Measurements from ENCODE around the gene TUBGCP2. TPM values are rescaled to one million over a fixed set of nuclear protein-coding genes. Genes with fewer than 3 reads are reported as not detected.

Gene TUBGCP2
- polyA plus RNA-seq, 1 donor (not counting 4 experiments of a cell fraction or from before 2014, with no cell fraction given), result 55.8 TPM

GRCh38 chr10:133309100-133309719, 538 bp upstream of the TUBGCP2 start:
- Histone ChIP-seq H3K4me2 (ENCODE audit: control insufficient read depth, extremely low read depth, insufficient read depth, low read depth, low read length) (peak overlapping the region; percentile 58), H3K27me3 (ENCODE audit: control insufficient read depth, extremely low read depth, insufficient read depth, low read length) (no peaks in the 10 kb centered on the region), H3K4me3 (ENCODE audit: control insufficient read depth in 2 of 3, extremely low read depth in 1 of 3, insufficient read depth in 2 of 3, low read depth in 1 of 3, low read length in 3 of 3) (peak overlapping the region; percentile 92 to 98 (median 97)), H3K9ac (ENCODE audit: control insufficient read depth, extremely low read depth, insufficient read depth, low read length) (peak overlapping the region; percentile 99), H2AFZ (ENCODE audit: control insufficient read depth, low read length) (peak overlapping the region; percentile 80), H3K9me1 (ENCODE audit: control insufficient read depth, extremely low read depth, insufficient read depth, low read length) (peaks cover 2% of the 10 kb centered on the region), H3K27ac (ENCODE audit: control insufficient read depth, insufficient read depth, low read length) (peak overlapping the region; percentile 98), H3K79me2 (ENCODE audit: control insufficient read depth, insufficient read depth, low read length) (peaks cover 40% of the 10 kb centered on the region), H3K9me3 (ENCODE audit: control insufficient read depth, low read depth, low read length) (no peaks in the 10 kb centered on the region), H3K4me1 (ENCODE audit: control insufficient read depth, extremely low read depth, insufficient read depth, low read length) (peaks cover 9% of the 10 kb centered on the region), H4K20me1 (ENCODE audit: control insufficient read depth, extremely low read depth, insufficient read depth, low read length) (peaks cover 3% of the 10 kb centered on the region), H3K36me3 (ENCODE audit: control insufficient read depth in 2 of 2, extremely low read depth in 1 of 2, insufficient read depth in 2 of 2, low read length in 2 of 2) (peaks cover 15 to 17% of the 10 kb centered on the region in 2 experiments)
- dilution Hi-C loops (cut with MboI; ENCODE audit: extremely low pct_ligation_motif_present, low sequenced_read_pairs), result no loop called here
- peak; percentile 73 for DNase-seq (ENCODE audit: low read depth, low spot score)
- FAIRE-seq, result no peak
- peak in 1 of 3 experiments; percentile 51 for TF ChIP-seq CTCF (optimal IDR thresholded peaks at IDR 0.05 in 1 of 3, IDR thresholded peaks at IDR 0.05 in 1 of 3, conservative IDR thresholded peaks at IDR 0.05 in 1 of 3; ENCODE audit: extremely low read depth in 1 of 3, insufficient read depth in 2 of 3, low read length in 3 of 3)
- TF ChIP-seq EZH2 (IDR thresholded peaks at IDR 0.05; ENCODE audit: low read length), result no peak

GRCh38 chr10:133307776-133308420, 774 bp downstream of the TUBGCP2 start:
- Histone ChIP-seq H3K4me2 (ENCODE audit: control insufficient read depth, extremely low read depth, insufficient read depth, low read depth, low read length) (peak overlapping the region; percentile 86), H3K4me3 (ENCODE audit: control insufficient read depth in 2 of 3, extremely low read depth in 1 of 3, insufficient read depth in 2 of 3, low read depth in 1 of 3, low read length in 3 of 3) (peak overlapping the region; percentile 92 to 98 (median 97)), H3K9me1 (ENCODE audit: control insufficient read depth, extremely low read depth, insufficient read depth, low read length) (peaks cover 2% of the 10 kb centered on the region), H3K36me3 (ENCODE audit: control insufficient read depth in 2 of 2, extremely low read depth in 1 of 2, insufficient read depth in 2 of 2, low read length in 2 of 2) (peaks cover 15 to 17% of the 10 kb centered on the region in 2 experiments), H3K4me1 (ENCODE audit: control insufficient read depth, extremely low read depth, insufficient read depth, low read length) (peaks cover 9% of the 10 kb centered on the region), H3K27me3 (ENCODE audit: control insufficient read depth, extremely low read depth, insufficient read depth, low read length) (no peaks in the 10 kb centered on the region), H2AFZ (ENCODE audit: control insufficient read depth, low read length) (peak overlapping the region; percentile 38), H3K27ac (ENCODE audit: control insufficient read depth, insufficient read depth, low read length) (peak overlapping the region; percentile 98), H3K79me2 (ENCODE audit: control insufficient read depth, insufficient read depth, low read length) (peaks cover 53% of the 10 kb centered on the region), H4K20me1 (ENCODE audit: control insufficient read depth, extremely low read depth, insufficient read depth, low read length) (peaks cover 3% of the 10 kb centered on the region), H3K9ac (ENCODE audit: control insufficient read depth, extremely low read depth, insufficient read depth, low read length) (peak overlapping the region; percentile 99), H3K9me3 (ENCODE audit: control insufficient read depth, low read depth, low read length) (no peaks in the 10 kb centered on the region)
- peak; percentile 80 to 96 (median 90) for TF ChIP-seq CTCF (optimal IDR thresholded peaks at IDR 0.05 in 1 of 3, IDR thresholded peaks at IDR 0.05 in 1 of 3, conservative IDR thresholded peaks at IDR 0.05 in 1 of 3; ENCODE audit: extremely low read depth in 1 of 3, insufficient read depth in 2 of 3, low read length in 3 of 3)
- no peak for TF ChIP-seq EZH2 (IDR thresholded peaks at IDR 0.05; ENCODE audit: low read length)
- FAIRE-seq (peak; percentile 83), DNase-seq (ENCODE audit: low read depth, low spot score) (peak; percentile 66)
- dilution Hi-C loops (cut with MboI; ENCODE audit: extremely low pct_ligation_motif_present, low sequenced_read_pairs), result no loop called here

Data from keratinocyte (primary cell).